Measurements from ENCODE around the gene MEF2C.

MEF2C gene

DNA sequence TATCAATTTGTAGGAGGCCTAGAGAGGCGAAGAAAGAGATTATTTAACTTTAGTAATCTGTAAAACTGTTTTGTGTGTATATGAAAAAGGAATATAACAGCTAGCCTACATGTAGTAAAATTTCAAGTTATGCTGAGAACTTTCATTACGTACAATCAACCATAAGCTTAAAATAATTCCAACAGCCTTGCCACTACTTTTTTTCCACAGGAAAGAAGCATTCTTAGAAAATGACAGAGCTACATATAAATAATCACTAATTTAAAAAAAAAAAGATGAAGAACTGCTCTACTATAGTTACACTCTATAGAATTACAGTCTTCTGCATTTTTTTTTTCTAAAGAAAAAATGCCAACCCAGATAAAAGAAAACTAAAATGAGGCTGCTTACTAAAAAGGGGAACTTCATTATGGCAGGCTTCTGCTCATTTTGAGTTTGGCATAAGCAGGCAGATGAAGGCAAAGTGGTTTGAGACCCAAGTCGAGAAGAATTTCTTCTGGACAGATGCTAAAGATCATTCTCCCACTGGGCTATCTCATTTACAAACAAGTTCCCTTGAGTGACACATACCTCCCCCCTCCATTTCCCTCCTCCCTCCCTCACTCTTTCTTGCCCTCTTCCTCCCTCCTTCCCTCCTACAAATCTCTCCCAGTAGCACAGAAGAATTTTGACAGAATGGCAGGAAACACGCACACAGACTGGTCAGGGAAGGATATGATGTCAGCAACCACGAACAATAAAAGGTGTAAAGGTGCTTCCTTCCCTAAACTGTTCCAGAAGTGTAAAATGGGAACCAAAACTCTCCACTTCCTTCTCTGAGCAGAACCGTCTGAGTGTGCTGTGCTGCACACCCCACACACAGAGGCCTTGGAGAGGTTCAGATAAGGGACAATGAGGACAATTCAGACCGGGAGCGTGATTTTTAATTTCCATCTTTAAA is 56.1 kb downstream of the MEF2C start:
- no peak for DNase-seq (ENCODE audit: low read depth)

DNA sequence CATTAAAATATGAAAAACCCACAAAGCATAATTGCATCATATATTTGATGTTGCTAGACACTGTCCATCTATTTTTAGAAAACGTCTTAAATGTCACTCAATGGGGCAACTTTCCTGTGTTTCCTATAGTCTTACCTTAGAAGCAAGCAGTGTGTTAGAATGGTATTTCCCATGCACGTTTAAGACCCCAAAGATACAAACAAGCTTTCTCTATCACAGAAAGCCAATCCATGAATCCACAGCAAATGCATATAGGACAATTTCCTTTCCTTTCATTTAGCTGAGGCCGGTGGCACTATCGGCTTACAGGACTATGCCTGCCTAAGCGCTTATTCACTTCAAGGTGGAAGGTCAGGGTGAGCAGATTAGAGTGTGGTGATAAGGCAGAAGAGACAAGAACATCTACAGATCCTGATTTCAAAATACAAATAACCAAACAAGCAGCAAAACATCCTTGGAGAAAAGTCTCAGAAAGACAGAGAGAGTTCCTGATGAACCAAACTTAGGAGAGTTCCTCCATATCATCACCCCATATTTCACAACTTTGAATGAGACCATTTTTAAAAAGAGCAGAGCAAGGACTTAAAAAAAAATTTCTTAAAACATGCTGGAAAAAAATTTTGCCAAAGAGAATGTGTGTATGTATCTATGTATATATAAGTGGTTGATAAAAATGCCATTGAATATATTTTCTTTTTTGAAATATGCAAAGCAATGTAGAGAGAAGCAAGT is 57.2 kb downstream of the MEF2C start:
- DNase-seq (ENCODE audit: low read depth) = no peak

DNA sequence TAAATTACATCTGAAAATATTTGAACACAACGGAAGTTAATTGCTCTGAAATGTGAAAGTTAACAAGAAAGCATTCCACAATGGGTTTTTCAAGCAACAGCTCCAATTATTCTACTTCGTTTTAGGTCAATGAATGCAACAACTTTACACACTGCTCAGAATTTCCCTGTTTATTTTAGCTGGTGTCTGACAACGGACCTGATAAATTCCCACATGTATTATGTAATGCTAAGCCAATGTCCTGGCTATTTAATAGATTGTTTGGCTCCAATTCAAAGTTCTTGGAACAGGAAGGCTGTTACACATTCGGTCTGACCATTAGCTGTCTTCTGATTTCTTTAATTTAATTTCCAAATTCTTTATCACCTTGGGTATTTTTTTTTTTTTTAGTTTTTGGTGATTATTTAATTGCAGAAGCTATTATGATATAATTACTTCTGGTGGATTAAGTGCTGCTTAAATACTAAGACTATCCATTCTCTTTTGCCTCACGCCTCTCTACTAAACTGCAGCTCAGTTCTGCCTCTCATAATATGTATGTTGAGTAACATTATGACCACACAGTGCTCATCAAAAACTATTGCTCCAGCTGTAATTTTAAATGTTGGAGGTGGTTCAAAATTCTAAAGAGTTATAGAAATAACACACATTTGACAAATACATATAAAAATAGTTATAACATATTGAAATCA is 57.9 kb downstream of the MEF2C start:
- no peak for DNase-seq (ENCODE audit: low read depth)

DNA sequence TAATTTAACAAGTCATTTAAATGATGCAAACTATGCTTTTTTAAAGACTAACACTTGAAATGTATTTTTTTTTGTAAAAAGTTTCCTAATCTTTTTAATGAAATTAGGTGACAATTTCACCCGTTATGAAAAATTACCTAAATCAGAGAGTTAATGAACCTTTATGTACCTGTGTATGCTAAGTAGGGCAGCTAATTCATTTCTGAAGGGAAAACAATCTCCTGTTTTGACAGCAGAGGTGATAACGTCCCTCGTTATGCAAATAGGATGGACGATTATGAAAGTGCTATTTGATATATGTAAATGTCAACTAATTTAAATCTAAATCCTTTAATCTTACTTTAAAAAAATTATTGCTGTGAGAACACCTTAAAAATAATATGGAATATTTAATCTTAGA is 58.8 kb downstream of the MEF2C start:
- DNase-seq (ENCODE audit: low read depth) = no peak

DNA sequence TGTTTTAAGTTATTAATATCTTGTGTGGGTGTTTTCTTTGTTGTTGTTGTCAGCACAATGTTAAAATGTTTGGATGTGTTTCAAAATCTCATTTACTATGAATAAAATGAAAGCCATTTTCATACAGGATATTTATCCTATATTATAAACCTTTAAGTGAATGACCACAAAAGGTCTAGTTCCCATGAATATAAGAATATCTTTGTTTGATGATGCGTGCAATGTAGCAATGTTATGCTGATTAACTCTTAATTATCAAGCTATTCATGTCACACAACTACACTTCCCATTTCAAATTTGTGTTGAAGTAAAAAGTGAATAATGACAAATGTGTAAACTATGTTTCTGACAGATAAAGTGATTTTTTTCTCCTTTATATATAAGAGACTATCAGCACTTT is 59.8 kb downstream of the MEF2C start:
- DNase-seq (ENCODE audit: low read depth) = no peak

DNA sequence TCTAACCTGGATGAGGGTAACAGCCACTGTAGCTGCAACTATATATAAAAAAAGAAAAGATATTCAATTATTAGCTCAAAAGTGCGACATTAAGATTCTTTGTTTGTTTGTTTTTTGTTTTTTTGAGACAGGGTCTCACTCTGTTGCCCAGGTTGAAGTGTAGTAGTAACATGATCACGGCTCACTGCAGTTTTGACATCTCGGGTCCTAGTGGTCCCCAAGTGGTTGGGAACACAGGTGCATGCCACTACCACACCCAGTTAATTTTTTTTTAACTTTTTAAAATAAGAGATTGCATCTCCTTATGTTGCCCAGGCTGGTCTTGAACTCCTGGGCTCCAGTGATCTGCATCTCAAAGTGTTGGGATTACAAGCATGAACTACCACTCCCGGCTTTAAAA is 61.8 kb downstream of the MEF2C start:
- DNase-seq (ENCODE audit: low read depth) = no peak

DNA sequence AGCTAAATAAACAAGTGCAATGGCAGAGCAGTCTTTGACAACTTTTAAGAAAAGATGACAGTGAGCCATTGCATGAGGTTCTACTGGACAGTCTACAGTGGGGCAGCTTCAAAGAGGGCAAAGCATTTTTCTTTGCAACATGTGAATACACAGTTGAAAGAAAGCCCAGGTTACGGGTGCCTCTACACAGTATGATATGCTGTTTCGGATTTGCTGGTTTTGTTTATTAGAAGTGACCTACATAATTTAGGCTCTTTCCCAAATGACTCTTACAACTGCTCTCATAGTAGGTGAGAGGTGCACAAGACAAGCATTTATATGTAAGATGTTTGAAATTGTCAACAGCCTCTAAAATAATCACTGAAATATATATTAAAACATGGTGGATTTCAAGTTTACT is 62.4 kb downstream of the MEF2C start:
- no peak for DNase-seq (ENCODE audit: low read depth)

DNA sequence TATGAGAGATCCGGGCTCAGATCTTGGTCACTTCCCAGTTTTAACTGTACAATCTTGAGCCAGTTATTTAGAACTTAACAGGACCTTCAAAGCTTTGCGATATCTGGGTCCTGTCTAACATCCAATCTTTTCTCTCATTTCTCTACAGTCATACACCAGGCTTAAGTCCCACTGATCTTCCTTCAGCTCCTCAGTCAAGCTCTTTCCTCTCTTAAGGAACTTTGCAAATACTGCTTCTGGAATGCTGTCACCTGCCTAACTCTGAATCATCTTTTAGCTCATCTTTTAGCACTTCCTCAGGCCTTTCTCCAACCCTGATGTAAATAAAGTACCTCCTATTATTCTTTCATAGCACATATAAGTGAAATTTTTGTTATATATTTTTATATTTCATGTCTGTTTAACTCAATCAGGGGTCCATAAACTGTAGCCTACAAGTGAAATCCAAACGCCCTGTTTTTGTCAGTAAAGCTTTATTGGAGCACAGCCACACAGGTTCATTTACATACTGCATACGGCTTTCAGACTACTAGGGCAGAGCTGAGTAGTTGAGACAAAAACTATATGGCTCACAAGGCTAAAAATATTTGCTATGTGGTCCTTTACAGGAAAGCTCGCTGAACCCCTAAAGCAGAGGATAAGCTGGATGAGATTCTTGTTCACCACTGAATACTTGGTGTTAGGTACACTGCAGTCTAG is 63.5 kb downstream of the MEF2C start:
- no peak for DNase-seq (ENCODE audit: low read depth)

DNA sequence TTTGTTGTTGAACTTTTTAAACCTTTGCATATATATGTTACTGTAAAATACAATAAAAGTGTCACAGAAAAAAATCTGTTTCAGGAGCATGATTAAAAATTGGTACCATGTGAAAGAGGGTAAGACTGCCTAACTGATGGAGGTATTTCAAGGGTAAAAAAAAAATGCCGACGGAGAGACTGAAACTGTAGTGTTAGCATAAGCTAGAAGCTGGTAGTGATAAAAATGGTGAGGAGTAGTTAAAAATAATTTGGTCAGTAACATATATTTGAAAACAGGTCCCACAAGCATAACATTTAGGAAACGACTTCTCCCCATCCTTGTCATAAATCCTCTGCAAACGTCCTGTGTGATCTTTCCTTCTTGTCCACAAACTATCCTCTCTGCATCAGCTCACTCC is 64.7 kb downstream of the MEF2C start:
- DNase-seq (ENCODE audit: low read depth) = no peak

DNA sequence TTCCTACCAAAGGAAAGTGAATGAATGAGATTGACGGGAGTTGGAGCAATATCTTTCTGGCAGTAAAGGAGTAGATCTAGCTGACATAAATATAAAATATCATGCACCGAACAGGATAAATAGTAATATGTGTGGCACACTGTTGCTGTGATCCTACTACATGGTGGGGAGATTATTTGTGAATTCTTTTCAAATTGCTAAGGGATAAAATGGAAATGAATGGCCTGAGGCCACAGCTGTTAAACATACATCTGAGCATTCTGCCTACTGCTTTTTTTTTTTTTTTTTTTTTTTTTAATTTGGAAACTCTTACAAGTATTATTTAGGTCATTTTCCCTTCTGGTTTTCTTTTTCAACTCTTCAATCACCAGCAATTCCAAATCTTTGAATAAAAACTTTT is 66.8 kb downstream of the MEF2C start:
- no peak for DNase-seq (ENCODE audit: low read depth)

DNA sequence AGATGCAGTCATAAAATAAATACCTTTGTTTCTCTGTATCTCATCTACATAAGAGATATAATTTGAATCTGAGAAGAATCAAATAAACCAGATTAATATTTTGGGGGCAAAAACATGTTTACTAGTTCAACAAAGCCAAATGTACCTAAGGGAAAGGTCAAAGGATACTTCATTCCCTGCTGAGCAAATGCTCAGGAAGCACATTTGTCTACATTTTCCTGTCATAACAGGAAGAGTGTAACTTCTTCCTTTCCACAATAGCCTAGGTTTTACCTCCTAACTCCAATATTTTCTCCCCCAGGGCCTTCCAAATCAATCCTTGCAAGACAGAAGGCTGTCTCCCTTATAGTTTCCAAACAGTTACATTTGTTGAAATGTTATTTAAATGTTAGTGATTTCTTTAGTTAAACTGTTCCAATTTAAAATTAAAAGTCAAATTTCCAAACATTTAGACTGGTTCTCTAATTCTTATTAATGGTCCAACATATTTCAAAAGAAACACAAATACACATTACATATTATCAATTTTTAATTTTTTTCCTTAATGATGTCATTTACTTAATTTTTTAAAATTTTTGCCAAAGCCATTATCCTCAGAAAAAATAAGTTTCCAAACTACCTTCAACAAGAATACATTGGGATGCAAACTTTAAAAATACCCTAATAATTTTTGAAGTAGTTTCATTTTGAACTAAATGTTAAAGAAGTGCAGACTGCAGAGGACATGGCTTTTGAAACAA is 67.8 kb downstream of the MEF2C start:
- DNase-seq (ENCODE audit: low read depth) = no peak

DNA sequence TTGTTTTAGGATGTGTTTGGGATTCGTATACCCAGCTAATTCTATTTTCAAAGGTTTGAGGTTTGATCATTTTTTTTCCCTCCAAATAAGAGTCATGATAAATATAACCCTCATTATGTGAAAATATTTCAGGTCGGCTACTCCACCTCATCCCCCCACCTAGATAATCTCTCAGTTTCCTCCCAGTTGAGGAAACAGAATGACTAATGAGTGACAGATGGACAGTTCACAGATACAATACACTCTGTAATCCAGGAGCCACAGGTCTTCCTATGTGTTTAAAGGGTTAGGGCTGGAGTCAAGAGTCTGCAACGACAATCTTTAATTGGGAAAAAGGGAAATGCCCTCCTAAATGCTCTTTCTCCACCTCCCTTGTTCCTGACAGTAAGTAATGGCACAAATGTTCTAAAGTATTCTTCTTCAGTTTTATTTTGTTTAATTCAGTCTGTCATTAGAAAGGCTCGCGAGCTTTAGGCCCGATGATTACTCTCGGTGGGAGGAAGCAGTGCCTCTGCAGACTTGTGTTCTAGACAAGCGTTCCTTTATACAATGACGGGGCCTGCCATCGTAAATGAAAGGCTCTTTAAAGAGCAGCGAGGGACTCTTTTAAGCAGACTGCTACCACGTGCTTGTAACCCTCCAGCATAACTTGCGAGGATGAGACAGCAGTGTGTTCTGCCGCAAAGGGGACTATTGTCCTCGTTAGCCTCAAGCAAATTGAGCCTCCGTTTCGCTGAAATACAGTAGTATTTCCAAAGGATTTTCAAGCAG is 69.0 kb downstream of the MEF2C start:
- DNase-seq (ENCODE audit: low read depth) = no peak

DNA sequence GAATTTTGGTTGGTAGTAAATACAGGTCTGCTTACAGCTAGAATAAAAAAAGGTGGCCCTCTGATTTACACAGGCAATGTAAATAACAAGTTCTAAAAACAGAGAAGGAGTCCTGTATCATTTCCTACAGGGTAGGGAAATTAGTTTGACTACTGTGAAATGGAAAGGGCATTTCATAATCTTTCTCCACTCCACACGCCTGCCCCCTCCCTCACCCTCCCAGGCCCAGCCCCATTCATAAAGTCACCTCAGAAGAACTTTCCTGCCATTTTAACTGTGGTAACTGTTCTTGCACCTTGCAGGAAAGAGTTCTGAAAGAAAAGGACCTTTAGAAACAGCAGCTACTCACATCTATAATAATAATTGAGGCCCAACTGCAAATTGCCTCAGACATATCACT is 69.7 kb downstream of the MEF2C start:
- DNase-seq (ENCODE audit: low read depth) = no peak

DNA sequence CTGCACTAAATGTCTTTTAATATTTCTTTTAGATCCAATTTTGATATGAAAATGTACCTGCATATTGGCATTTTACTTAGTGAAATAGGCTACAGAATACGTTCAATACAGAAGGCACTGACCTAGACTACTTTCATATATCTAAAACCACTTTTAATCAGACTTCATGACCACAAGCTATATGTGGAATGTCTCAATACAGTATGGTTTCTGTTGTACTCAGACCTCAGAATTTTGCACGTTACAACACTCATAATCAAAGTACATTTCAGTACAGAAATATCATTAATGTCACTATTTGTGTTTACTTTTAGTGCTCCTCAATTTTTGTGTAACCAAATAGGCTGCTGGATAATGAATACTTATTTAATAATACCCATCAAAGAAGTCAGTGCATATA is 74.8 kb downstream of the MEF2C start:
- DNase-seq (ENCODE audit: low read depth) = no peak

DNA sequence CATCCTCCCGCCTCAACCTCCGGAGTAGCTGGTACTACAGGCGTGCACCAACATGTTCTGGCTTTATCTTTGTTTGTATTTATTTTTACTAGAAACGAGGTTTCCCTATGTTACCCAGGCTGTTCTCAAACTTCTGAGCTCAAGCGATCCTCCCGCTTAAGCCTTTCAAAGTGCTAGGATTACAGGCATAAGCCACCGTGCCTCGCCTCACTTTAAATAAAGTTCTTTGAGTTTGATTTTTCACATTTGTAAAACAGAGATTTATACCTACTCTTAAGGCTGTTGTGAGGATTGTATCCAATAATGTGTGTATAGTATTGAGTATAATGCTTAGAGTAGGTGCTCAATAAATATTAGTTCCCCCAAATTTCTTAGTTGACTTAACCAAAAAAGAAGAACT is 75.7 kb downstream of the MEF2C start:
- no peak for DNase-seq (ENCODE audit: low read depth)

DNA sequence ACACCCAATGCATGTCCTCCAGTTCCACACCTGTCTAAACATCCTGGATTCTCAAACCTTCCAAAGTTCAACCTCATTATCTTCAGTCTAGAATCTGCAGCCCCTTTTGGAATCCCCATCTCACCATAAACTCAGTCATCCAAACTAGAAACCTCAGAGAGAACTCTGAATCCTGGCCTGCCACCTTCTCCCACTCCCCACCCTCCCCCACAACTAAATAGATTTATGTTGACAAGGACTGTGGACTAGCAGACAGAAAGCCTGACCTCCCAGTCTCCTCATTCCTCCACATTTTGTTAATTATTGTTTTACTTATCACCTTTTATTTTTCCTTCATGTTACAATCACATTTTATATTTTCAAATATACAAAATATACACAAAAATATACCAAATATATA is 76.6 kb downstream of the MEF2C start:
- no peak for DNase-seq (ENCODE audit: low read depth)

DNA sequence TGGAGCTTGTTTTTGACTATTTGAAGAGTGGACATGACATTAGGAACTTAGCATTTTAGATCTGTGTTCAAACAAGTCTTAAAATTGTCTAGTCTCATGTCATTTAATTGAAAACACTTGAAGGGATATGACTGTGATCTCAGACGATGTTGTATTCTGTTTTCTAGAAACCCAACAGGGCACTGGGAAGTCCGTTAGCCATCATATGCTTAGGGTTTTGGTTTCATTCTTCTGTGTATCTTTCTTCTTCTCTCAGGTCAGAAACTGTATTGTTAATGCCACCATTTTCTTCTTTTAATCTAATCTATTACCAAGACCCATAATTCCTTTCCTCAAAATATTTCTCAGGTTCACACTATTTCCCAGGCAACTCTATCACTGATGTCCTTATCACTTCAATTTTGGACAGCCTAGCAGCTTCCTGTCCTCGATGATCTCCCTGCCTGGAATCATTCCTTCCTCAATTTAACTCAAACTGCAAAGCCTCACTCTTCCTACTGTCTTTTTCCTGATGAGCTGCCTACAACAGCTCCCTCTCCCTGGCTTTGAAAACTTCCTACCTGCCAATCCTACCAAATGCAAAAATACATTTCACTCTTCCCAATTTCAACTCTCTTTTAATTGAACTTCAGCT is 77.7 kb downstream of the MEF2C start:
- DNase-seq (ENCODE audit: low read depth) = no peak

DNA sequence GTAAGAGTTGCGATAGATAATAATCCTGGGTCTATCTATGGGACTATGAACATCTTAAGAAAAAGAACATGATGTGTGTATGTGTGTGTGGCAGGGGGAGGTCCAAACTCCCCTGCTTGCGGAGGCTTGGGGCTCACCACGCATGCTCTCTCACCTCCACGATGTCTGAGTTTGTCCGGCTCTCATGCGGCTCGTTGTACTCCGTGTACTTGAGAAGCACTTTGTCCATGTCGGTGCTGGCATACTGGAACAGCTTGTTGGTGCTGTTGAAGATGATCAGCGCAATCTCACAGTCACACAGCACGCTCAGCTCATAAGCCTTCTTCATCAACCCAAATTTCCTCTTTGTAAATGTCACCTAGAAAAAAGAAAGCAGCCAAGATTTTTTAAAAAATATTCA is 78.5 kb downstream of the MEF2C start:
- DNase-seq (ENCODE audit: low read depth) = no peak

DNA sequence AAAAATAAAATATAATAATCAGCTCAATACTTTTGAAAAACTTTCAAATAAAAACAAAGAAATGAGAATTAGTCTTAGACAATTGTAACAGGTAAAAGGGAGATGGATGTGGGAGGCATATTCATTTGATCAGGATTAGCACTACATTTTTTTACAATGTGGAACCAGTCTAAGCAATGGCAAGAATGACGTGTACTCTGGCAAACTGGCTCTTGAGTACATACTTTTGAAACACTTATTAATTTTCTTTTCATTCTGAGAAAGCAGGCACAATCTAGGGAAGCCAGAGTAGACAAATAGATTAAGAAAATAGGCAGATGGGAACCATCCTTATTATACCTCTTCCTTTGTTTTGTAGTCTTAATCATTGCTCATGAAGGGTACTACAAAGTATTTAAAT is 79.7 kb downstream of the MEF2C start:
- DNase-seq (ENCODE audit: low read depth) = no peak

DNA sequence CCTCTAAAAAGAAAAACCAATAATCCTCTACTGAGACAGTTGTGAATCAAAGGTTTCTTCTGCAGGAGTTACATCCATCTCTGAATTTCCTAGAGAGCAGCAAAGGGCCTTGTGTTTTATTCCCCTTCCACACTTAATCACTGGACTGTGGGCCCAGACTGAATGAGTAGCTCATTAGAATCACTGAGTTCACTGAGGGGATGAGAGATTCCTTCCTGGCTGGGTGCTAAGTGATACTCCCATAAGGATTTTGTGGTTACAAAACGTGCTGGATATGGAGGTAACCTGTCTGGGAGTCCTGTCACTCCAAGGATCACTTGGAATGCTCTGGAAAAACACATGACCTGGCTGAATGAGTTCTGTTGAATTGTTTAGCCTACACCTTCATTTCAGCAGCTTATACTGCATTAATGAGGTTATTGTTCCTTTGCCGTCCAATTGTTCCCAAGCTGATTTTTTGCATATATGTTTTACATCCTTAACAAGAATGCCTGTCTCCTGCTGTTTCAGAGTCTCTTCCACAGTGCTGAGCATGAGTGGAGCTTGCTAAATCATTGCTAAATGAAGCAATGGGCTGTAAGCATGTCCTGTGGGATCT is 82.9 kb downstream of the MEF2C start:
- DNase-seq (ENCODE audit: low read depth) = no peak

Measured in GM04504 (cell line).